Activated B cell treated with CpG ODN at 0.5 μM for 24 hours (primary cell): ENCODE data around the gene PELI1. TPM values are rescaled to one million over a fixed set of nuclear protein-coding genes. Genes with fewer than 3 reads are reported as not detected.

Experiments
- ATAC-seq: fragments of 200-7000 bp; cut with Tn5 transposase; one replicate; pipeline ENCODE4 v1.10.0; 2021; ENCODE audit warnings: low read depth, mild to moderate bottlenecking, moderate library complexity
- CTCF ChIA-PET: fragments of 350-600 bp; sonication (Branson Sonifier 250); formaldehyde crosslinking; loops from one replicate; lab custom pipeline; 2021; ENCODE audit warnings: antibody characterized with exemption; lab: Charles Lee
- POLR2A ChIA-PET: fragments of 350-600 bp; sonication (Branson Sonifier 250); formaldehyde crosslinking; loops from one replicate; lab custom pipeline; 2021; ENCODE audit warnings: antibody characterized with exemption; lab: Charles Lee
- DNase-seq: peaks from one replicate; pipeline ENCODE4 v3.0.0; 2022
- H3K27ac Mint-ChIP-seq: one replicate; pipeline ENCODE4 v1.8.0; 2020; ENCODE audit warnings: mixed read lengths
- H3K27me3 Mint-ChIP-seq: one replicate; pipeline ENCODE4 v1.8.0; 2021; ENCODE audit warnings: mixed read lengths
- H3K36me3 Mint-ChIP-seq: one replicate; pipeline ENCODE4 v1.8.0; 2021; ENCODE audit warnings: low read depth, mixed read lengths
- H3K4me1 Mint-ChIP-seq: one replicate; pipeline ENCODE4 v1.8.0; 2021; ENCODE audit warnings: mixed read lengths
- H3K4me3 Mint-ChIP-seq: one replicate; pipeline ENCODE4 v1.8.0; 2020; ENCODE audit warnings: mild to moderate bottlenecking, mixed read lengths
- H3K9me3 Mint-ChIP-seq: one replicate; pipeline ENCODE4 v1.8.0; 2020; ENCODE audit warnings: mixed read lengths
- intact Hi-C: fragments of 100-400 bp; cut with micrococcal nuclease; formaldehyde crosslinking; loops from one replicate; pipeline ENCODE4 v1.15.1; 2024
- total RNA-seq: library from RNA; stranded (reverse); gene quantifications from 2 replicates; pipeline ENCODE4 v1.2.3, GENCODE V29; 2022
- TF ChIP-seq, protein P1 (sequence below): fragments of 200-600 bp; IDR thresholded peaks from one replicate; pipeline ENCODE4 v1.8.0; 2022; ENCODE audit warnings: antibody characterized with exemption, mild to moderate bottlenecking

The PELI1 gene
- total RNA-seq, 1 donor from 2014 or later: 93.1 TPM

- no peak overlapping the region for H3K4me3 Mint-ChIP-seq
- H3K4me1 Mint-ChIP-seq: peaks cover 62% of the 10 kb centered on the region
- TF ChIP-seq, protein P1, sequence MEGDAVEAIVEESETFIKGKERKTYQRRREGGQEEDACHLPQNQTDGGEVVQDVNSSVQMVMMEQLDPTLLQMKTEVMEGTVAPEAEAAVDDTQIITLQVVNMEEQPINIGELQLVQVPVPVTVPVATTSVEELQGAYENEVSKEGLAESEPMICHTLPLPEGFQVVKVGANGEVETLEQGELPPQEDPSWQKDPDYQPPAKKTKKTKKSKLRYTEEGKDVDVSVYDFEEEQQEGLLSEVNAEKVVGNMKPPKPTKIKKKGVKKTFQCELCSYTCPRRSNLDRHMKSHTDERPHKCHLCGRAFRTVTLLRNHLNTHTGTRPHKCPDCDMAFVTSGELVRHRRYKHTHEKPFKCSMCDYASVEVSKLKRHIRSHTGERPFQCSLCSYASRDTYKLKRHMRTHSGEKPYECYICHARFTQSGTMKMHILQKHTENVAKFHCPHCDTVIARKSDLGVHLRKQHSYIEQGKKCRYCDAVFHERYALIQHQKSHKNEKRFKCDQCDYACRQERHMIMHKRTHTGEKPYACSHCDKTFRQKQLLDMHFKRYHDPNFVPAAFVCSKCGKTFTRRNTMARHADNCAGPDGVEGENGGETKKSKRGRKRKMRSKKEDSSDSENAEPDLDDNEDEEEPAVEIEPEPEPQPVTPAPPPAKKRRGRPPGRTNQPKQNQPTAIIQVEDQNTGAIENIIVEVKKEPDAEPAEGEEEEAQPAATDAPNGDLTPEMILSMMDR: no peak
- no peaks in the 10 kb centered on the region for H3K27me3 Mint-ChIP-seq
- ATAC-seq (no peak), DNase-seq (no peak)
- ChIA-PET POLR2A (interaction anchor here (1.1 kb wide), 2 partner anchors 10 to 215 kb away, joined by 3 read pairs; no protein-coding TSS in a partner anchor), CTCF (no interaction called here)
- H3K9me3 Mint-ChIP-seq: no peaks in the 10 kb centered on the region
- no peak overlapping the region for H3K27ac Mint-ChIP-seq
- H3K36me3 Mint-ChIP-seq: peaks cover 23% of the 10 kb centered on the region
- intact Hi-C loops: no loop called here
Measured at GRCh38 chr2:64112016-64112415, 32.2 kb downstream of the PELI1 start.

DNA sequence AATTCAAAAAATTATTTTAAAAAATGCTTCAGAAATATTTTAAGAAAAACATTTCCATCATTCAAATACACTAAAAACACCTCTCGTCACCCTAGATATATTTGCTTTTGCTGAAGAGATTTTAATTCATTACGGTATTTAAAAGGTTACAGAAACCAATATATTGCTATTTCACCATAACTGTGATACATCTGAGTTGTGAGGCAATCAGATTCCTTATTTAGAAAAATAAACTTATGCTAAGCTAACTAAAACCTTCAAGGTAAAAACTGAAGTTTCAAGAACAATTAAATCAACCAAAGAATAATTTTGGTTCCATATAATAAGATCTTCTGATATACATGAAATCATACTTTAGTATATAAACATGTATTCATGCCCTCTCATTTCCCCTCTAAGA lies 32.8 kb downstream of the PELI1 start:
- POLR2A ChIA-PET: interaction anchor here (1.1 kb wide), 1 partner anchor 9 kb away, joined by 3 read pairs; no protein-coding TSS in a partner anchor
- DNase-seq (no peak), ATAC-seq (no peak)
- peaks cover 27% of the 10 kb centered on the region for H3K36me3 Mint-ChIP-seq
- H3K27ac Mint-ChIP-seq: no peak overlapping the region
- intact Hi-C loops: no loop called here
- no peak overlapping the region for H3K4me3 Mint-ChIP-seq
- TF ChIP-seq, protein P1: no peak
- H3K27me3 Mint-ChIP-seq: no peaks in the 10 kb centered on the region
- peaks cover 58% of the 10 kb centered on the region for H3K4me1 Mint-ChIP-seq
- CTCF ChIA-PET: interaction anchor here (0.8 kb wide), 1 partner anchor 61 kb away, joined by 3 read pairs; no protein-coding TSS in a partner anchor
- H3K9me3 Mint-ChIP-seq: no peaks in the 10 kb centered on the region

DNA sequence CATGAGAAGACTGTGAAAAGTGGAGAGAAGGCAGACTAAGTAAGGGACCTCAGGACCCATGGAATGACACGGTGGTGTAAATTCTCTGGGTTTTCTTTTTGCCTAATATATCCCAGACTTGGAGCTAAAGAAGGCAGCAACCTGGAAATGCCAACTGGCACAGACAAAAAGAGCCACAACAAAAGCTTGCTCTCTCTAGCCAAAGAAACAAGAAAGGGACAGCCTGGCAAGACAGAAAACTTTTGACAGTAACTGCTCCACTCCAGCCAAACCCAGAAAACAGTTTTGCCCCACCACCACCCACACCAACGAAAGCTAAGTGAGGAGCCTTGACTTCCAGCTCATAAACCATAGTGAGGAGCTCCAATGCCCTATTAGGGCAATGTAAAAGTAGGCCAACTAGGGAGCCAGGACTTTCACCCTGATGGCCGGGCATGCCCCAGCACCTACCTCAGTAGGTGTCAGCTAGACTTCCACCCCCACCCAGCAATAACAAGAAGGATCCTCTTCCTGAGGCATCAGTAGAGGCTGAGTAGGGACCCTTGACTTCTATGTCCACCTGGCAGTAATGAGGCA lies 35.5 kb downstream of the PELI1 start:
- Mint-ChIP-seq H3K4me1 (peaks cover 43% of the 10 kb centered on the region), H3K27me3 (no peaks in the 10 kb centered on the region), H3K36me3 (peaks cover 51% of the 10 kb centered on the region), H3K27ac (peak overlapping the region; percentile 4), H3K9me3 (no peaks in the 10 kb centered on the region), H3K4me3 (no peak overlapping the region)
- TF ChIP-seq, protein P1: no peak
- POLR2A ChIA-PET: no interaction called here
- DNase-seq (no peak), ATAC-seq (no peak)
- intact Hi-C loops: no loop called here
- CTCF ChIA-PET: interaction anchor here (0.8 to 1.6 kb wide), 2 partner anchors 60 to 219 kb away, joined by 3 to 4 read pairs; no protein-coding TSS in a partner anchor

GRCh38 chr2:64106481-64106880 lies 37.7 kb downstream of the PELI1 start:
- peaks cover 51% of the 10 kb centered on the region for H3K4me1 Mint-ChIP-seq
- H3K4me3 Mint-ChIP-seq: no peak overlapping the region
- H3K27me3 Mint-ChIP-seq: no peaks in the 10 kb centered on the region
- intact Hi-C loops: no loop called here
- ChIA-PET CTCF (no interaction called here), POLR2A (interaction anchor here (1.3 kb wide), 1 partner anchor 18 kb away, joined by 4 read pairs; no protein-coding TSS in a partner anchor)
- ATAC-seq (no peak), DNase-seq (no peak)
- TF ChIP-seq, protein P1: no peak
- H3K9me3 Mint-ChIP-seq: no peaks in the 10 kb centered on the region
- no peak overlapping the region for H3K27ac Mint-ChIP-seq
- H3K36me3 Mint-ChIP-seq: peaks cover 62% of the 10 kb centered on the region

DNA sequence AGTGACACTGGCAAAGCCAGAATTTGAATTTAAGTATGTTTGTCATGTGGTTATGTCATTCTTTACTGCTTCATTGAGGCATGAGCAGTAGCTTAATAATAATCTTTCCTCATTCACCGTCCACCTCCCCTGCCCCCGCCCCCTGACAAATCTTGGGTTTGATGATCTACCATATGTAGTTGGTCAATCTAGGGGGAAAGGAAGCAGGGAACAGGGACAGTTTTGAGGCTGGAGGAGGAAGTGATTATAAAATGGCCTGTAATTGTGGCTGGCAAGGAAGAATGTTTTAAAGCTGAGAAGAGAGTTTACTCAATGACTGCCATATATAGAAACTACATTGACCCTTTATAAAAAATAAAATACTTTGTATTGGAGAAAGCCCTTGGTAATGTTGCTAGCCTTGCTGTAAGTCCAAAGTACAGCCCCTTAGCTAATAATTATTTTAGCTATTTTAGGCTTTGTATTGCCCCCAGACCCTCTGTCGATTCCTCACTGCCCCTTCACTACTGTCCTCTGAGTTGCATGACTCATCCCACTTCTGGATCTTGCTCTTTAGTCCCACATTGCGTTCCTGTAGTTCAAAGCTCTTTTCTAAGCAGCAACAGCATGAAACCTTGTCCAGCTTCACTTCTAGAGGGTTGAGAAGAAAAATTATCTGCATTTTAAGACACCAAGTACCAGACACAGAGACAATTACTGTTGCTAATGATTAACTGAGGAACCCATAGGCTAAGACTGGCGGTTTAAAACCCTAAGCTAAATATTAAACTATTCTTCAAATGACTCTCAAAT lies 38.4 kb downstream of the PELI1 start:
- no peak for DNase-seq
- Mint-ChIP-seq H3K27ac (peak overlapping the region; percentile 7), H3K36me3 (peaks cover 63% of the 10 kb centered on the region), H3K27me3 (no peaks in the 10 kb centered on the region), H3K9me3 (no peaks in the 10 kb centered on the region), H3K4me1 (peaks cover 54% of the 10 kb centered on the region), H3K4me3 (no peak overlapping the region)
- no peak for ATAC-seq
- intact Hi-C loops: no loop called here
- POLR2A ChIA-PET: interaction anchor here (0.6 to 1.3 kb wide), 2 partner anchors 18 to 104 kb away, joined by 3 to 4 read pairs; no protein-coding TSS in a partner anchor
- CTCF ChIA-PET: no interaction called here
- TF ChIP-seq, protein P1: no peak
